ENCODE results near the gene CTSF.
A peak's percentile ranks its signal among the peaks of the same experiment; 100 is the strongest.
"Not testable (repeated sequence)": the region's sequence is repeated elsewhere in the genome, so short reads cannot be mapped to it uniquely, and the experiment has no call there.

Gene CTSF

DNA sequence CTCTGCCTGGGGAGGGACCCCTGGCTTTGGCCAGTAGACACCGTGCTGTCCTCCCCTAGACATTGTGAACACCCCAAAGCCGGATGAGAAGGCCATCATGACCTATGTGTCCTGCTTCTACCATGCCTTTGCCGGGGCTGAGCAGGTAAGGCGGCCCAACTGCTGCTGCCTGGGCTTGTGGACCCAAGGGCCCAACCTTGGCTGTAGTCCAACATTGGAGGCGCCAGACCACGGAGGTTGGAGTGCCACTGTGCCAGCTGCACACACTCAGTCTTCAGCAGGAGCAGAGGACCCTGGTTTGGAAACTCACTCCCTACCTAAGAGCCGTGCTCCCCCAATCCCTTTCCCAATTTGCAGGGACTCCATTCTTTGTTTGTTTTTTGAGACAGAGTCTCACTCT, 12.3 kb downstream of the CTSF start:
- DNase-seq = no peak

DNA sequence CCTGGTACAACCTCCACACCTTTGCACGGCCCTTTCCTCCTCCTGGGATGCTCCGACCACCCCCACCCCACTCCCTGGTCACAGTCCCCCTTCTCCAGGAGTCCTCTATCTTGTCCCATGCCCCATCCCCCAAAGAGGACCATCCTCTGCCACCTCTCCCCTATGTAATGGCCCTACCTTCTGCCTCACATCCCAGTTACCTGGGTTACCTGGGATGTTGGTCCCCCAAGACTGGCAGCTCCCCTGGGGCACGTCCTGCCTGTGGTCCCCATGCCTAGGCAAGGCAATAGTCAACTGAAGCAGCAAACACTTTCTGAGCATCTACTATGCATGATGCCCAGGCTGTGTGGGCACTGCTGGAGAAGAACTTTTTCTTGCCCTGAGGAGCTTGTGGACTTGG, 13.0 kb downstream of the CTSF start:
- no peak for DNase-seq

DNA sequence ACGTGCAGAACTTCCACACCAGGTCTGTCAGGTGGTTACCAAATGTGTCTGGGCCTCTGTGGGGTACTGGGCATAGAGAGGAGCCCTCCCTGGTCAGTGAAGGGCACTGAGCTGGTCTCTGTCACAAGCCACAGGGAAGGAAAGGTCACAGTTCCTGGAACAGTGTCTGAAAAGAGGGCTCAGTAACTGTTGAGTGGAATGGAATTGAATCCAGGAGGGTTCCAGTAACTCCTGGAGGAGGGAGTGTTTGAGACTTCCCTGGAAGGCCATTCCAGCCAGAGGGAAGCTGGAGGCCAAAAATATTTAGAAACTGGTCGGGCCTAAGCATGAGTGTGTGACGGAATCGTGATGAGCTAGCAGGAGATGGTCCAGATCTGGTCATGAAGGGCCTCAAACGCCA, 13.8 kb downstream of the CTSF start:
- no peak for DNase-seq

DNA sequence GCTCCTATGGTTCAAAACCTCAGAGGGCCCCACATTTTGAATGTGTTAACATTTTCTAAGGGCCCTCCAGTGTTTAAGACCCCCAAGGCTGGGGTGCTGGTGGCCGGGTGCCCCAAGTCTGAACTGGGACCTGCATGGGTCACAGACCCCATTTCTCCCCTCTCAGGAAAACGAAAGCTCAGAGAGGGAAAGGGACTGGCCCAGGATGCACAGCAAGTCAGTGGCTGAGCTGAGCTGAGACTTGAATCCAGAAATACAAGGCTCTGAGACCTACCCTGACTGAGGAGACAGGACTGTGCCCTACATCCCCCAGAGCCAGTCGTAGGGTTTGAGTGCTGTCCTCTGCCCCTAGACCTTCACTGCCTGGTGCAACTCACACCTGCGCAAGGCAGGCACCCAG, 17.5 kb downstream of the CTSF start:
- no peak for DNase-seq

DNA sequence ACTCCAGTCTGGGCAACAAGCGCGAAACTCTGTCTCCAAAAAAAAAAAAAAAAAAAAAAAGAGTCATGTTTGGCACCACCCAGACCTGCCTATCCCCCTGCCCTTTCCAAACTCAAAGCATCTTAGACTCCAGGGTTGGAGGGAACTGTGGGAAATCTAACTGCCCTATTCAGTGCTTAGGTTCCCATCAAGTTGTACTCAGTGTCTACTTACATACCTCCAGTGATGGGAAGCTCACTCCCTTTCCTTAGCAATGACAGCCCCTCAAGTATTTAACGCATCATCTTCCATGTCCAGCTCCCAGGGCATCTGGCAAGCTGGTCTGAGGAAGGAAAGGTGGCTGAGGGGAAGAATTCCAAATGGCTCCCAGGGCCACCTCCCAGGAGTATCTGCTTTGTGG, 18.7 kb downstream of the CTSF start:
- DNase-seq = no peak

DNA sequence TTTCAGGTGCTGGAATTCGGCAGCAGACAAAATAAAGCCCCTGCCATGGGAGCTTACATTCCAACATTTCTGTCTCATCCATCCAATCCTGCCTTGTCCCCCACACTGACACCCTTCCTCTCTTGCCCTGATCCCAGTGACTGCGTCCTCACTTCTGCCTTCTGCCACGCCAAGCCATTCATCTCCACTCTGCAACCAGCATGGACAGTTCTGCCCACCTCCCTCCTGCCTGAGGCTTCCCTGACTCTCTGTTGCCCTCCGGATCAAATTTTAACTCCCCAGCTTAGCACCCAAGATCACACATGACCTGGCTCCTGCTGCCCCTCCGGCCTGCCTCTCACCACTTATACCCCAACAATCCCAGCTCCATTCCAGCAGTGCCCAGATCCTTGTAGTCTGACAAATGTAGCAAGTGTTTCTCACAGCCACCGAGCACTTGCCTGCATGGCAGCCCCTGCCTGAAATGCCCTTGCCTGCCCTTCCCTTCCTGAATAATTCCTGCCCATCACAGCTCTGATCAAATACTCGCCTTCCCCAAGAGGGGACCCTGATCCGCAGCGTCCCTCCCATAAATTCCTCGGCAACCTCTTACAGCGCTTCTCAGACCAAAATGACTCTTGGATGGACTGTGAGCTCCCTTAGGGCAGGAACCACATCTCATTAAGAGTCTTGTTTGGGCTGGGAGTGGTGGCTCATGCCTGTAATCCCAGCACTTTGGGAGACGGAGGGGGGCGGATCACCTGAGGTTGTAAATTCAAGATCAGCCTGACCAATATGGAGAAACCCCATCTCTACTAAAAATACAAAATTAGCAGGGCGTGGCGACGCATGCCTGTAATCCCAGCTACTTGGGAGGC, 19.4 kb downstream of the CTSF start:
- no peak for DNase-seq

DNA sequence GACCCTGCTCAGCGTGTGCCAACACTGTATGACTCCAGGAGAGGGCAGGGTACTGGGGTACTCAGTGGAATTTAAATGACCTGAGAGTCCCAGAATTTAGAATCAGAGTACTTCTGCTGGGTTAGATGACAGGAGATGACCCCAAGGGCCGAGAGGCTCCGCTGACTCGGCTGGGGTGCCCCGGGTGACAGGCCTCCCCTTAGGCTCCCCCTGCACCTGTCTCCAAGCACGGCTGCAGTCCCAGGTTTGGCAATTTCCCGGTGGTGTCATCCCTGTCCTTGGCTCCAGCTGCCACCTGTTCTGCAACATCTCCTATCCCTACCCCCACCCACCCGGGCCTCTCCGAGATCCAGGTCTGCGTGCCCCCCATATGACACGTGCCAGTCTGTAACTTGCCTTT, 20.4 kb downstream of the CTSF start:
- no peak for DNase-seq

DNA sequence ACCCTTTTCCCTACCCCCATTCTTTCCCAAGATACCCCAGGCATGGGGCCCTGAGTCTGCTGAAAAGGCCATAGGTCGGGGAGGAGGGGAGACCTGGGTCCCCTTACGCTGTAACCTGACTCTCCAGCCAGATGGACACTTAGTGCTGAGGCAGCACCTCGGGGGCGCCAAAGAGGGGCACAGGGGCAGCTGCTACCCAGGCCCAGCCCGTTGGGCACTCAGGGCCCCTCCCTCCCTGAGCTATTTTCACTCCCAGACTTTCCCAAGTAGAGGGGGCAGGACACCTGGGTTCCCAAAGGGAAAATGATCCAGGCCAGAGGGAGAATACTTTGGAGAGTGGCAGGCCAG, 20.8 kb downstream of the CTSF start:
- no peak for DNase-seq

DNA sequence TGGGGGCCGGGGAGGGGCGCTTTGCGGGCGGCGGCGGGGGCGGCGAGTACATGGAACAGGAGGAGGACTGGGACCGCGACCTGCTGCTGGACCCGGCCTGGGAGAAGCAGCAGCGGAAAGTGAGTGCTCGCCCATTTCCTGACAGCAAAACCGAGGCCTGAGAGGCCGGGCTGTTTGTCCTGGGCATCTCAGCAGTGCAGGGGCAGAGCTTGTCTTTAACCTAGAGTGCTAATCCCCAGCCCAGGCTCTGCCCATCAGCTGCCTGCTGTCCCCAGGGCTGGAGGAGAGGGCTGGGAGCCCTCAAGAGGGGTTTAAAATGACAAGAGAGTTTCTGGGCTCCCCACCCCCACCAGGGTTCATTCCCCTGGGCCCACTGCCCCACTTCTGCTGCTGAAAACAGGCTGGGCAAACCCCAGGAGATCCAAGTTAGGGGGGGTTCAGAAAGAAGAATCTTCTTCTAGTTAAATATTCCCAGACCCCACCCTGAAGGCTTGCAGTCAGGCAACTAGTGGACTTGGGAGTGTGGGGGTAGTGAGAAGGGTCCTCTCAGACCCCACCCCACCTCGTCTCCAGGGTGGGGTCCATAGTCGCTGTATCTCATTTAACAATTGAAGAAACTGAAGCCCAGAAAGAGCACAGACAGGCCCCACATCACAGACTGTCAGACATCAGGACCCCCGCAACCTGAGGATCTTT, 21.3 kb downstream of the CTSF start:
- no peak for DNase-seq

DNA sequence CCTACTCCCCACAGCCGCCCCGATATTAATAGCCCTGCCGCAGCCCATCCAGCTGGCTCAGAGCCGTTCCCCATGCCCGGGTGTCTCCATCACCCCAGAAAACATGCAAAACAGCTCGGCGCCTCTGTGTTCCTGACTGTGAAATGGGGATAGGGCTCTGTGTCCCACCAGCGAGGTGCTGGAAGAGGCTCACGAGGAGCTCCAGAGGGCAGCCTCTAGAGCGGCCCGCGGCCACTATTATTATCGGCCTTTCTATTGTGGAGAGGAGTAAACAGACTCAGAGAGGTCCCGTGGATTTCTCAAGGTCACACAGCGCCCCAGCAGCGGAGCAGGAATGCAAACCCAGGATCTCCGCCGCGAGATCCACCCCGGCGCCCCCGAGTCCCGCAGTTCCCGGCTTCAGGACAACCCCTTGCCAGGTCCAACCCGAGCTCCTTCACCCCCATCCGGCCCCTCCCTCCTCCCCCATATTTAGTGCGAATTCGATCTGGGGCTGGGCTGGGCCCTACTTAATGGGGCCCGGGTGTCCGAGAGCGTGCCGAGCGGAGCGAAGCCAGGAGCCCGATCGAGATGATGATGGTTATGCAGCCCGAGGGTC, 21.9 kb downstream of the CTSF start, which contains the start of gene ACTN3:
Gene ACTN3, plus strand, starts transcription at position 536 of the 598 bp plus-strand sequence. Its CDS starts 35 bp downstream, at position 571.
- DNase-seq = no peak

DNA sequence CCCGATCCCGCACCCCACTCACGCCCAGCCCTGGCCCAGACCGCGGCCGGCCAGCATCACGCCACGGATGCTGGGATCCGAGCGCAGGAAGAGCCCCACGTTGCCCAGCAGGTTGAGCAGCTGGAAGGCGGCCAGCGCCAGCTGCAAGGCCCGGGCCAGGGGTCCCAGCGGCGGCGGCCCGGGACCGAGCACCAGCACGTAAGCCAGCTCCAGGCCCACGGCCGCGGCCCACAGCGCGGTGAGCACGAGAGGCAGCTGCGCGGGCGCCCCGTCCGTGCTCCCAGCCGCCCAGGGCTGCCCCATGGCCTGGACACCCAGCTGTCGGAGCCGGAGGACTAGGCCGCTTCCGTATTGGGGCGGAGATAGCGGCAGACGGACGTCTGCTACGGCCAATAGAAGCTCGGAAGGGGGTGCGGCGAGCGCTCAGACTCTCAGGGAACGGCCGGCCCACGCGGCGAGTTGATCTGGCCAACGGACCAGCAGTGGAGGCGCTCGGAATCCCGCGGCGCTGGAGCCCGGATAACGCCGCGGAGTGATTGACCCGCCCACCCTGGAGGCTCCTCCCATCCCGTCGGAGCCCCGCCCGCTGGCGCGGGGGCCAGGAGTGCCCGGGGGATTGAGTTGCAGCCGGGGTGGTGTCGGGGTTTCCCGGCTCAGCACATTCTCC, 22.6 kb downstream of the CTSF start, which contains the start of gene ZDHHC24:
Gene ZDHHC24, minus strand, starts transcription at position 348 of the 667 bp plus-strand sequence. Its CDS starts 45 bp downstream, at position 303.
- peak; percentile 93 for DNase-seq

DNA sequence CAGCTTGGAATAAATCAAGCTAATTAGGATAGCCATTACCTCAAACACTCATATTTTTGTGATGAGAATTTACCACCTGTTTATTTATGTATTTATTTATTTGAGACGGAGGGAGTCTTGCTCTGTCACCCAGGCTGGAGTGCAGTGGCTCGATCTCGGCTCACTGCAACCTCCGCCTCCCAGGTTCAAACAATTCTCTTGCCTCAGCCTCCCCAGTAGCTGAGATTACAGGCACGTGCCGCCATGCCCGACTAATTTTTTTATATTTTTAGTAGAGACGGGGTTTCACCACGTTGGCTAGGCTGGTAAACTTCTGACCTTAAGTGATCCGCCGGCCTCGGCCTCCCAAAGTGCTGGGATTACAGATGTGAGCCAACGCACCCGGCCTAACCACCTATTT, 23.5 kb downstream of the CTSF start:
- not testable (repeated sequence) for DNase-seq

DNA sequence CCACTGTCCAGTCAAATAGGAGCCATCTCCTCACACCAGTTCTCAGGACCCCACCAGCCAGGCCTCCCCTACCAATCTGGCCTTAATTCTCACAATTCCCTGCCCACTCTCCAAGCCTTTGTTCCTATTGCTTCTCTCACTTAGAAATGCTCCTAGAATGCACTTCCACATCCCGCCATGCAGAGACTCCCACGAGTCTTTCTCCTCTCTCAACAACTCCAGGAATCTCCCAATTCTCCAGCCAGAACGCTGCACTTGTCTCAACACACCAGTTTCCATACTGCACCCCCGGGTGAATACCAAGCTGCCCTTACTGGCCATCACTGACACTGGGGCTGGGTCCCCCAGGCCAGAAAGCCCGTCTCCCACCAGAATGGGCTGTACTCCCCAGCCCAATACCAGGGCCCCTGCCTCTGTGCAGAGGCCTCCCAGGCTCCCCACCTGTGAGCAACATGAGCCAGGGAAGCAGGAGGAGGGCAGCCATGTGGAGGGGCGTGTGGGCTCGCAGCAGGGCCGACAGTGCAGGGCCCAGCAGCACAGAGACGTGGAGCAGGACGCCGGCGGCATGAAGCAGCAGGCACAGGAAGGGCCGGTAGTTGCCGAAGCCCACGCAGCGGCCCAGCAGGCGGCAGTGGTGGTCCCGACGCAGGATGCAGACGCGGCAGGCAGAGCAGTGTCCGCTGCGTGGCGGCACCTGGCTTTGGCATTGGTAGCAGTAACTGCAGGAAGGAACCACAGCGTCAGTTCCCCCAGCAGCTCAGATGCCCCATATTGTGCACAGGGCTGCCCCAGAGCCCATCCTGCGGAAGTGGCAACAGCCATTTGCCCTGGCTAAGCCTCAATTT, 24.9 kb downstream of the CTSF start:
- DNase-seq = no peak

DNA sequence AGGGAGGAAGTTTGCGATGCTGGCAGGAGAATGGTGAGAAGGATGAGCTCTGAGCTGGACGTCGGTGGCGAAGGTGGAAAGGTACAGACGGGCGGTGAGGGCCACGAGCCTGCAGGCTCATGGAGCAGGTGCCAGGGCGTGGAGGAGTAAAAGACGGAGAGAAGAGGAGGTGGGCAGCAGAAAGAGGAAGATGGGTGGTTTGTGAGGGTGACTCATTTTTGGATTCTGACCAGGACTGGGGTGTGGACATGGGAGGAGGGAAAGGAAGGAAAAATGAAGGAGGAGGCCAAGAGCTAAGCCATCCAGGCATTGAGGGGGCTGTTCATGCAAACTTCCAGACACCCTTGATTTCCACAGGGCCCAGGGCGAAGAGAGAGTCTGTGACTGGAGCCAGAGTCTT, 26.0 kb downstream of the CTSF start:
- DNase-seq = no peak

DNA sequence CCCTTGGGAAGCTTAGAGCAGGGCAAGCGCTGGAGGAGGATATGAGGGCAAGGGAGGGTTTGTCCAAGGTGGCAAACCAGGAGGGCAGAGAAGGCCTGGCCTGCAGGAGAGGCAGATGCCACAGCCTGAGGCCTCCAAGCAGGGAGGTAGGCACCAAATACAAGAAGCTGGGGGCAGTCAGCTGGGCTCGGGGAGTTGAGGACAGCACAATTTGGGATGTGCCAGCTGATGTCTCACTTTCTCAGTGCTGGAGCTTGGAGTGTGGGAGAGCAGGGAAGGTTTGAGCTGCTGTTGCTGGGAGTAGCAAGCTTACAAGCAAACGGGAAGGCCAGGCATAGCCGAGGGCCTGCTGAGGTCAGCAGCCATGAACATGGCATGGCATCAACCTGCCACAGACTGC, 26.5 kb downstream of the CTSF start:
- DNase-seq = no peak

DNA sequence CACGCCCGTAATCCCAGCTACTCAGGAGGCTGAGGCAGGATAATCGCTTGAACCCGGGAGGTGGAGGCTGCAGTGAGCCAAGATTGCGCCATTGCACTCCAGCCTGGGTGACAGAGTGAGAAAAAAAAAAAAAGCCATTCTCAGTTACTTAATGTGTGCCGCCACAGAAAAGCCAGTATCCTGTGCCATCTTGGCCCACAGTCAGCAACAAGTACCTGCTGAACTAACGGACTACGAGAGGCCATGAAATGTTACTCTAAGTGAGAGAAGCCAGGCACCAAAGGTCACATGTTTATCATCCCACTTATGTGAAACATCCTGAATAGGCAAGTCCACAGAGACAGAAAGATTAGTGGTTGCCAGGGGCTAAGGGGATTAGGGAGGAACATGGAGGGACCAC, 27.8 kb downstream of the CTSF start:
- DNase-seq = not testable (repeated sequence)

DNA sequence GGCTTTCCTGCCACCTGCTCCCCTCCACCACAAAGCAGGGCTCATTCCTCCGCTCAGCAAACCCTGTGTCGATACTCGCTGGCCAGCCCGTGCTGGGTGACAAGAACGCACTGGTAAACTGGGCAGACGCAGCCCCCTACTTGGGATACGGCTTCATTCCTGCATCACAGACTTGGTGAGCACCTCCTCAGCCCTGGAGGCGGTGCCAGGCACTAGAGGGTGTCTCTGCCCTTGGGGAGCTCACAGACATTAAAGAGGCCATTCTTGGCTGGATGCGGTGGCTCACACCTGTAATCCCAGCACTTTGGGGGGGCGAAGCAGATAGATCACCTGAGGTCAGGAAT, 28.6 kb downstream of the CTSF start:
- DNase-seq = no peak

DNA sequence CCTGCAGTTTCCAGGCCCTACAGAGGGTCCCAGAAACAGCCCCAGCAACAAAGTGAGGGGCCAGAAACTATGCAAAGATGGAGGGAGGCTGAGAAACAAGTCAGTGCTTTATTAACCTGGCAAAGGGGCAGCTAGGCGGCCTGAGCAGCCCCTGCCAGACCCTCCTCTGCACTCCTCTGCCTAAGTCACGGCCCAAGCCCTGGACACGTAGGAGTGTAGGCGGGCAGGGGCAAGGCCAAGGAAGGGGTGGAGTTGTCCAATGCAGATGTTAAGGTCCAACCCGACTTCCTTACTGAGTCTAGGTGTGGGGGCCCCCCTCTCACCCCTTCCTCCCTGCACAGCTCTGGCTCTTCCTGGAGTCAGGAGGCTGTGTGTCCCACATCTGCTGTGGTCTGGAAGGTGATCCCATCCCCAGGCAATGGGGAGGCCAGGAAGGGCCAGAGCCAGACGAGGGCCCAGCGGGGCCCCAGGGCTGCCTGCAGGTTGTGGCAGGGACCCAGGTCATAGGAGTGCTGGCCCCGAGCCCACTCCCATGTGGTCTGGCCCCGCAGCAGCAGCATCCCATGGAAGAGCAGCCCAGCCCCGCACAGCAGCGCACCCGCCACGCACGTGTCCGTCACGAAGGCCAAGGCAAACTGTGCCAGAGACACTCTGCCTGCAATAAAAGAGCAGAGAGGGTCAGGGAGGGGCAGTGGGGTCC, 29.1 kb downstream of the CTSF start:
- DNase-seq = no peak

DNA sequence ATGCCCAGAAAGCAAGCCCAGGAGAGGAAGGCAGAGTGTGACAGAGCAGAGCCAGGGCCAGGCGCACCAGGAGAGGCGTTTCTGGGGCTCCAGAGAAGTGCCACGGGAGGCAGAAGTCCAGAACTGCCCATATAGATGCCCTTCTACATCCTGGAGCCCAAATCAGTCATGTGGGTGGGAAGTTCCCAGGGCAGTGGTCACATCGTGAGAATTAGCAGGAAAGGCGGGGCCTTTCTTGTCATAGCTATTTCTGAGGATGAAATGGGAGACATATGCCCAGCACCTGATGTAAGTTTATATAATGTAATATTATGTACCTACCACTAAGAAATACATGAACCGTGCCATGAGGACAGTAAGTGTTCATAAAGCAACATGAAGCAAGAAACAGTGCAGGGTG, 35.6 kb downstream of the CTSF start:
- DNase-seq = no peak

DNA sequence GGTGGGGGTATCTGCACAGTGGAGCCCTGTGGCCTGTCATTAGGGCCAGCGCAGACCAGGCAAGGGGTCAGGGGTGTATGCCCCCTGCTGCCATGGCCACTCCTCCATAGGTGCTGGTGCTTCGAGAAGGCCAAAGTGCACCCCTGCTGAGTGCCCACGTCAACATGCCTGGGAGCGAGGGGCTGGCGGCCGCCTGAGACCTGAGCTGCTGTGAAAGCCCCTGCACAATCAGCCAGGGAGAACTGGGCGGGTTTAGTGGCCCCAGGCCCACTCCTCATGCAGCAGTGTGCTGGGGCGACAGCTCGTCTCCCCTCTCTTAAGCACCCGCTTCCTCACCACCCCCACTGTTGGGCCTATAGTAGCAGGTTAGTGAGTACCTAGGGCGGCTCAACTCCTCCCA, 36.6 kb downstream of the CTSF start:
- DNase-seq = no peak

DNA sequence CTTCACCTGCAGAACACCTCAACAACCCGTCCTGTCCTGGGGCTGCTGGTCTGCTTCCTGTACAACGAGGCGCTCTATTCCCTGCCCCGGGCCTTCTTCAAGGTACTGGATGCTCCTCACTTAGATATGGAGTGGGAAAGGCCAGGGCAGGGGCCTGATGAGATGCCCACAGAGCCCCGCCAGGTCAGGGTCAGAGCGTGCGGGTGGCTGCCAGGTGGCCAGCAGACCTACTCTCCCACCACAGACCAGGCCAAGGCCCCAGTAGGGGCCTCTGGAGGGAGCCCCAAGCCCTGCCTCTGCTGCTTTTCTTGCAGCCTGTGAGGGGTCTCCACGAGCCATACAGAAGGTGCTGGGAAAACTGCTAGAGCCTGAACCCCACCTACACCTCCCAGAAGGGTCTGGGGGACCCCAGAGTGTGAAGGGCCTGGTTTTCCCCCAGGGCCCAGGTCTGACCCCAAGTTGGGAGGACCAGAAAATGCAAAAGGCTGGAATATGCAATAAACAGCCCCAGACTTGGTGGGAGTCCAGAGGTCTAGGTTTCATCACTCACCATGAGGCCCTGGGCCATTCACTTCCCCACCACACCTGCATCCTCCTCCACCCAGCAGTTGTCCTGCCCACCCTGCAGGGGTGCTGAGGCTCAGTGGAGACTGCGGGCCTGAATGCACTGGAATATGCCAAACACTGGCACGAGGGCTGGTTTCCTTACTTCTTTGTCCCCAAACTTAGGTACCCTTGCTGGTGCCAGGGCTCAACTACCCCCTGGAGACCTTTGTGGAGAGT, 37.3 kb downstream of the CTSF start:
- no peak for DNase-seq

Data from NCI-H1092 (cell line).